HG03378 (cell line): Measurements from ENCODE around the gene OR5H14.
A peak's percentile ranks its signal among the peaks of the same experiment; 100 is the strongest.
"Not testable (repeated sequence)": the region's sequence is repeated elsewhere in the genome, so short reads cannot be mapped to it uniquely, and the experiment has no call there.

Experiments used
- ATAC-seq: cut with Tn5 transposase; IDR thresholded peaks from one replicate; pipeline ENCODE4 v1.9.1; 2021; ENCODE audit warnings: mild to moderate bottlenecking, moderate library complexity; ENCODE audit not compliant: unreplicated experiment

OR5H14 gene

DNA sequence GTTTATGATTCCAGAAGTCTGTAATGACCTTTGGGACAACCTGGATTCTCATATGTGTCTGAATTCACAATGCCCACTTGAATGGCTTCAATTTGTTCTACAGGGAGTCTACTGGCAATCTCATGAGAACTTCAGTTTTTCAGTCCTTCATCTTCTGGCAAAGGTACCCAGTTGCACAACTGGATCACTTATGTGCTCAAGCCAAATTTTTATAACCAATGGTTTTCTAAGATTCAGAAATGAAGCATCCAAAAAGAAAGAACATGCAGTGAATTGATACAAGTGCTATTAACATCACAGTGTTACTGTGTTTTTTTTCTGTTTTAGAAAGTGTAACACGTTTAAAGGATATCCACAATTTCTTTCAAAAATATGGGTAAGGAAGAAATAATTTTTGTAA is at the start of gene OR5H14:
OR5H14 (plus strand) TSS at position 301 of the 400 bp plus-strand sequence. CDS start 1,907 bp downstream, outside the sequence.
- no peak for ATAC-seq

DNA sequence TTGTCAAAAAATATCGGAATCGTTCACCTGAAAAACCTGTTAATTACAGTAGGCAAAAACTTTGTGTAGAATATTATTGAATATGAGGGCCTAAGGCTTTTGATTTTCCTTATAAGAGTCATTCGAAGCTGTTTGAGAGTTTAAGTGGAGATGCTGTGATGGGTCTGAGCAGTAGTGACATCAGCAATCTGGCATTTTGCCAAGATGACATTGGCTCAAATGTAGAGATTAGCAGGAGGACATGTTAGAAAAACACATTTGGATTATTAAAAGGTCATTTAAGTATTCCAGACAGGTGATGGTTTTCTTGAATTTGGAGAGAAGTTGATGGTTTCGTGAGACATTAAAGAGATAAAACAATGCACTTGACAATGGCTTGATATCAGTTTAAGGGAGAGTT is 47.4 kb upstream of the OR5H14 start:
- no peak for ATAC-seq

DNA sequence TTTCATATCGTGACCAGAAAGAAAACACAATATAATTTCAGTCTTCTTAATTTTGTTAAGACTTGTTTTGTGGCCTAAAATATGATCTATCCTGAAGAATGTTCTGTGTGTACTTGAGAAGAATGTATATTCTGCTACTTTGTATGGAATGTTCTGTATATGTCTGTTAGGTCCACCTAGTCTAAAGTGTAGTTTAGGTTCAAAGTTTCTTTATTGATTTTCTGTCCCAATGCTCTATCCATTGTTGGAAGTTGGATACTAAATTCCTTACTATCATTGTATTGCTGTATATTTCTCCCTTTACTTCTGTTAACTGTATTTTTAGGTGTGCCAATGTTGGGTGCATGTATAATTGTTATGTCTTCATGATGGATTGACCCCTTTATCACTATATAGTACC is 39.1 kb upstream of the OR5H14 start:
- ATAC-seq = no peak

DNA sequence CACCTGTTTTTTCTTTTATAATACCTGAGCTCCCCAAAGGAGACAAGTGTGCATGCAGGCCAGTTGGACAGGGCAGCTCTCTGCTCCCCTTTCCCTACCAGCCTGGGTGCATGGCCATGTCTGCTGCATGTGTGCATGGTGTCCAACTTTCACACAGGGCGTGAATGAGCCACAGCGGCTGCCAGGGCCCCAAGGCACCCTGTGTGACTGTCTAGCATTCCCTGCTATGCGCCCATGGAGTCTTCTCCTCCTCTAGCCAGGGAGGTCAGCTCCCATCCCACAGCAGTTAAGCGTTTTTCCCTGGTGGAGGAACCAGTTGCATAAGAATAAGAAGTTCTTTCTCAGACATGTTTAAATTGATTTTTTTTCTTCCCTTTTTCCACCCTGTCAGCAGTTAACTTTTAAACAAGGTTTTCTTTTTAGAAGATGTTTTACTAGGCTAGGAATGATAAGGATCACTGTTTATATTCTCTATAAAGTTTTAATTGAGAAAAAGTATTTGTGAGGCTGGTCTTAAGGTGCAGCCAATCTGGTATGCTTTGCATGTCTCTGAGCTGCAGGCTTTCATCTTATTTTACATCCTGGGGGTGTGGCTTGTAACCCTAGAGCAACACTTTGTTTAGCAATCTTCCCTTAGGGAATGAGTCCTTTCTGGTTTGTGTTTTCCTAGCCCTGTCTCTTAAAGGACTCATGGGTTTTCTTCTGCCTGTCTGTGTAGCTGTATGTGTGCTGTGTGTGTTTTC is 37.3 kb upstream of the OR5H14 start:
- no peak for ATAC-seq

- no peak for ATAC-seq
Observed at GRCh38 chr3:98110550-98110908, 36.8 kb upstream of the OR5H14 start.

DNA sequence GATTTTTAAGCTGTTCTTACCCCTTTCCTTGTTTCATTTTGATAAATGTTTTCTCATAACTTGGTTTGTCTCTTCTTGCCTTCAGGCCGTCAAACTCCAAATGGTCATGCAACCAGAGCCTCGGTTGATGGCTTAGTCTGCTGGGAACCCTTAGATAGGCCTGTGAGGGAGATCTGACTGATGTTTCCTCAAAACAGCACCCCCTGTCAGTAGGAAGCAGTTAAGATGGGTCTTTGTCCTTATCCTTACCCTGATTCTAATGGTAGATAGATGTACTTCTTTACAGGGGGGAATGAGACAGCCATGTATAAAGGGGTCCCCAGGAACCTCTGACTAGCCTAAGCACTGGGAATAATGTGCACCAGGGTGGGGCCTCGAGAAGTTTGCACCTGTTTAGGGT is 33.0 kb upstream of the OR5H14 start:
- ATAC-seq = no peak

DNA sequence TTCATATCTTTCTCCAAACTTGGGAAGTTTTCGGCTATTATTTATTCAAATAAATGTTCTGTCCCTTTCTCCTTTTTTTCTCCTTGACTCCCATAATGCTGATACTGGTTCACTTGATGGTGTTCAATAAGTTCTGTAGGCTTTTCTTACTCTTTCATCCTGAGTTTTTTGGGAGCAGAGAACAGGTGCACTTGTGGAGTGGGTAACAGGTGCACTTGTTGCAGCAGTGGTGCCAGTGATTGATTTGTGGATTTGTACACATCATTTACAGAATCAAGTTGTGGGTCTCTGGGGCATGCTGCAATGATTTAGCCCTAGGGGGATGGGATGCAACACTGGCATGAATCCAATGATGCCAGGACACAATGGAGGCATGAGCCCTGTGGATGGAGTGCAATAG is 31.6 kb upstream of the OR5H14 start:
- no peak for ATAC-seq

DNA sequence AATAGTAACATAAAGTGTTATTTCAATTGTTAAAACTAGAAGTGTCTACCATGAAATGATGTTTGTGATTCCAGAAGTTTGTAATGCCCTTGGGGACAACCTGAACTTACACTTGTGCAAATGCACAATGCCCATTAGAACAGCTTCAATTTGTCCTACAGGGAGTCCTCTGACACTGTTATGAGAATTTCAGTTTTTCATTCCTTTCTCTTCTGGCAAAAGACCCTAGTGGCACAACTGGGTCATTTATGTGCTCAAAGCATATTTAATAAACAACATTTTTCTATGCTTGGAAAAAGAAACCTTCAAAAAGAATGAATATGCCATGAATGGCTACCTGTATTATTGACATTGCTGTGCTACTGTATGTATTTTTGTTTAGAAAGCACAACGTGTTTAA is 16.9 kb upstream of the OR5H14 start, which contains the start of gene OR5H1:
OR5H1 (plus strand) TSS at position 301 of the 400 bp plus-strand sequence. CDS start 1,977 bp downstream, outside the sequence.
- no peak for ATAC-seq

- ATAC-seq = no peak
Observed at GRCh38 chr3:98136631-98137030, 10.6 kb upstream of the OR5H14 start.

DNA sequence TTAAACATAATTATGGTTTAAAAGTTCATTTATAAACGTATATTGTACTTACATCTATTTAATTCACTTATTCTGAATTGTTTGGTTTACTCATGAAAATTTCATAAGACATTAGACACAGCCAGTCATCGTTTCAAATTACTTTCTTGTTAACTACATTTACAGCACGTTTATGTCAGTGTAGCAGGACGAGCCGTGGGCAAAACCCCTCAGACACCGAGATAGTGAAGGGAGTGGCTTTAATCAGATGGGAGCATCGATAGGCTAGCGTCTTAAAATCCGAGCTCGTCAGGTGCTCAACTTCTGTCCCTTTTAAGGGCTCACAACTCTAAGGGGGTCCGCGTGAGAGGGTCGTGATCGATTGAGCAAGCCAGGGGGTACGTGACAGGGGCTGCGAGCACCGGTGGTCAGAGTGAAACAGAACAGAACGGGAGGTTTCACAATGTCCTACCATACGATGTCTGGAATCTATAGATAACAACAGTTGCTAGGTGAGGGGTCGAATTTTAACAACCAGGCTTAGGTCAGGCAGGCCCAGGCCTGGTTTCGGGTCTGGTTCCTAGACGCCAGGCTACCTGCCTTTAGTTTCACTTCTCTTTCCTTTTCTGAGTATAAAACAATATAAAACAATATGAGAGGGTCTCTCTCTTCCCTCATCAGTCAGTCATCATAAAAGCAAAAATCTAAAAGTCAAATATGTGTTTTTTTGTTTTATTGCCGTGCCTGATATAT is 9.3 kb upstream of the OR5H14 start:
- ATAC-seq = not testable (repeated sequence)

GRCh38 chr3:98140531-98140930 is 6.7 kb upstream of the OR5H14 start:
- no peak for ATAC-seq

- no peak for ATAC-seq
Observed at GRCh38 chr3:98148751-98149150, 1.5 kb downstream of the OR5H14 start.

DNA sequence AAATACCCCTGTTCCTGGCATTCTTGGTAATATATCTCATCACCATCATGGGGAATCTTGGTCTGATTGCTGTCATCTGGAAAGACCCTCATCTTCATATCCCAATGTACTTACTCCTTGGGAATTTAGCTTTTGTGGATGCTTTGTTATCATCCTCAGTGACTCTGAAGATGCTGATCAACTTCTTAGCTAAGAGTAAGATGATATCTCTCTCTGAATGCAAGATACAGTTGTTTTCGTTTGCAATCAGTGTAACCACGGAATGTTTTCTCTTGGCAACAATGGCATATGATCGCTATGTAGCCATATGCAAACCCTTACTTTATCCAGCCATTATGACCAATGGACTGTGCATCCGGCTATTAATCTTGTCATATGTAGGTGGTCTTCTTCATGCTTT is 2.2 kb downstream of the OR5H14 start:
- not testable (repeated sequence) for ATAC-seq

DNA sequence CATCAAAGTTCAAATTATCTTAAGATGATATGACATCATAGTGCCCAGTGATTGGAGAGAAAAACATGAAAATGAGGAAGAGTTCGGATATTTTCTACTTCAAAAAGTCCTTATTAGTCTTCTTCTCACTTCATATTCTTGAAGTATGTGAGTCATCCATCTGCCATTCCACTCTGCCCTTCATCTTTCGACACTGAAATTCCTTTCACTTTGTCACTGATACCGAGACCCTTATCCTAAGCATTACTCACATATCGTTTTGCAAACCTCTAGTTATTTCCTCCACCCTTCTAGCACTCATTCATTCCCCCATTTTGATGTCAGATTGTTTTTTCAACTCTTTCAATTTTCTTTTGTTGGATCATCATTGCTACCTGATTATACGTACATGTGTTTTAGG is 4.0 kb downstream of the OR5H14 start:
- ATAC-seq = no peak

DNA sequence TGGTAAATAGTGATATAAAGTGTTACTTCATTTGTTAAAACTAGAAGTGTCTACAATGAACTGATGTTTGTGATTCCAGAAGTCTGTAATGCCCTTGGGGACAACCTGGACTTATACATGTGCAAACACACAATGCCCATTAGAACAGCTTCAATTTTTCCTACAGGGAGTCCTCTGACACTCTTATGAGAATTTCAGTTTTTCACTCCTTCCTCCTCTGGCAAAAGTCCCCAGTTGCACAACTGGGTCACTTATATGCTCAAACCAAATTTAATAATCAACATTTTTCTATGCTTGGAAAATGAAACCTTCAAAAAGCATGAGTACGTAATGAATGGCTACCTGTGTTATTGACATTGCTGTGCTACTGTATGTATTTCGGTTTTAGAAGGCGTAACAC is 19.1 kb downstream of the OR5H14 start, which contains the start of gene OR5H15:
OR5H15 (plus strand) TSS at position 301 of the 400 bp plus-strand sequence. CDS start 2,004 bp downstream, outside the sequence.
- ATAC-seq = no peak

DNA sequence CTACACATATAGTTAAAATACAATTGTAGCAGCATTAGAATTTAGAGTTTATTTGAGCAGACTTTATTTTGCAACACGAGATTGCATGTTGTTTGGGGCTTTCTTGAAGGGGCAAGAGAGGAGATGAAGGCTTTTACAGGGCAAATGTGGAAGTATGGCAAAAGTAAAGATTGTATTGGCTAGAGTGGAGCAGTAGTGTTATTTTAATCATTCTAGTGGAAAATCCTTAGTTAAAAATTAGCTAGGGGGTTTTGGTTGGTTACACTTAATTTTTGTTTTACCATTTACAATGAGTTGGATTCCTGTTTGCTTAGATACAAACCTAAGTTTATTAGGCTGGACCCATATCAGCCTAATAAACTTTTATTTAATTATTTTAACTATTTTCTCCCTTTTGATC is 23.8 kb downstream of the OR5H14 start:
- ATAC-seq = no peak

GRCh38 chr3:98172621-98173020 is 25.3 kb downstream of the OR5H14 start:
- no peak for ATAC-seq

DNA sequence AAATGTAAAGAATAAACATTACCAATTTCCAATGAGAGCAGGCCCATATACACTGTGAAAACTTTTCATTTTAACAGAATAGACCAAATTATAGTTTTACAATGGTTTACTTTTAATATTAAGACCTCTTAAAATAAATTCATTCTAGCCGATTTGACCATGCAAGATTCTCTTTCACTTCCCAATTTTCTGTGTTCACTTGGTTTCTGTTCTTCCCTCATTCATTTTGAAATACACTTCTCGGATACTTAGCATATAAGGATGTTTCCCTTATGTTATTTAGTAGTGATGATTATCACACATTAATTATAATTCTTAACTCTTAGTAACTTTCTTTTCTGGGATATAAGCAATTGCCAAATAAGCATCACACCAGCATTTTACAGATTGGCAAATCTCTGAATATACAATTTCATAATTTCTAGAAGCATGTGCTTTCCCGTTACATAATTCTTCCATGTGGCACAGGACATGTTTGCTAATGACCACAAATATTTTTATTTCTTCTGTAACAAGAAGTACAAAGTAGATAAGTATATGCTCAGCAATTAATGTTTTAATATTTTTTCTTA is 33.1 kb downstream of the OR5H14 start:
- ATAC-seq = no peak

GRCh38 chr3:98182196-98182595 is 34.9 kb downstream of the OR5H14 start:
- no peak for ATAC-seq

DNA sequence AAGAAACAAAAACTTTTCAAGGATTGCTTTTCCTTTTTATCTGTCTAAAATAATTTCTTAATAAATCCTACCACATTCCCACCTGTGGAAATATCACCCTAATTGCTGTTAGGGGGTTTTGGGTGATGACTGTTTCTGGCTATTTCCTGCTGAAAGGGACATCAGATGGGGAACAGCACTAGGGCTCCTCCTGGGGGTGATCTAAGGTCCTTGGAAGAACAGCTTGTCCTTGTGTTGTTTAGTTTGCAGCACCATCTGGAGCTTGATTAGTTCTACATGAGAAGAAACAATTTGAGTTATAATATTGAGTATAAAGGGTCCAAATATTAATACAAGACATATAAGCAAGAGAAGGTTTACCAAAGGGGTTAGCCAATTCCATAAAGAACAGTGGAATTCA is 37.9 kb downstream of the OR5H14 start:
- ATAC-seq = no peak

GRCh38 chr3:98188545-98188944 is 41.3 kb downstream of the OR5H14 start:
- ATAC-seq = peak; percentile 96

GRCh38 chr3:98190911-98191310 is 43.6 kb downstream of the OR5H14 start:
- not testable (repeated sequence) for ATAC-seq
